ENCODE results near the gene MRPL45.

- TF ChIP-seq CTCF (IDR thresholded peaks at IDR 0.05) (peak in 5 of 6 experiments; percentile 18 to 95 (median 43)), POLR2AphosphoS5 (IDR thresholded peaks at IDR 0.05) (no peak), POLR2A (IDR thresholded peaks at IDR 0.05) (no peak)
Observed at GRCh38 chr17:38322156-38322779, 25.3 kb downstream of the MRPL45 start.
